ENCODE measurements around the gene TMTC1. TPM values are rescaled to one million over a fixed set of nuclear protein-coding genes. Genes with fewer than 3 reads are reported as not detected.

TMTC1 gene
- total RNA-seq, 2 experiments from 2014 or later: not detected

- ATAC-seq (no peak), DNase-seq (no peak)
- intact Hi-C loops (cut with micrococcal nuclease): no loop called here
- POLR2A ChIA-PET: no interaction called here
- Mint-ChIP-seq H3K4me1 (ENCODE audit: low read depth) (no peaks in the 10 kb centered on the region), H3K27ac (no peak overlapping the region), H3K27me3 (peaks cover 5% of the 10 kb centered on the region), H3K36me3 (ENCODE audit: low read depth) (no peaks in the 10 kb centered on the region), H3K4me3 (no peak overlapping the region), H3K9me3 (no peaks in the 10 kb centered on the region)
- CTCF ChIA-PET: no interaction called here
- TF ChIP-seq CTCF (IDR thresholded peaks at IDR 0.05): no peak
These were observed 166.3 kb downstream of the TMTC1 start for GRCh38 chr12:29617407-29617803.

GRCh38 chr12:29616664-29617406 is 166.9 kb downstream of the TMTC1 start:
- peaks cover 5% of the 10 kb centered on the region for H3K27me3 Mint-ChIP-seq
- DNase-seq (no peak), ATAC-seq (no peak)
- ChIA-PET POLR2A (no interaction called here), CTCF (no interaction called here)
- H3K36me3 Mint-ChIP-seq (ENCODE audit: low read depth): no peaks in the 10 kb centered on the region
- intact Hi-C loops (cut with micrococcal nuclease): no loop called here
- H3K4me1 Mint-ChIP-seq (ENCODE audit: low read depth): no peaks in the 10 kb centered on the region
- H3K4me3 Mint-ChIP-seq: no peak overlapping the region
- no peaks in the 10 kb centered on the region for H3K9me3 Mint-ChIP-seq
- no peak overlapping the region for H3K27ac Mint-ChIP-seq
- no peak for TF ChIP-seq CTCF (IDR thresholded peaks at IDR 0.05)

- Mint-ChIP-seq H3K27me3 (peaks cover 4% of the 10 kb centered on the region), H3K27ac (no peak overlapping the region), H3K9me3 (no peaks in the 10 kb centered on the region), H3K36me3 (ENCODE audit: low read depth) (no peaks in the 10 kb centered on the region), H3K4me1 (ENCODE audit: low read depth) (no peaks in the 10 kb centered on the region), H3K4me3 (no peak overlapping the region)
- ChIA-PET POLR2A (no interaction called here), CTCF (no interaction called here)
- no peak for ATAC-seq
- intact Hi-C loops (cut with micrococcal nuclease): no loop called here
- no peak for DNase-seq
- TF ChIP-seq CTCF (IDR thresholded peaks at IDR 0.05): no peak
These were observed 168.9 kb downstream of the TMTC1 start for GRCh38 chr12:29614694-29615325.

GRCh38 chr12:29612912-29613311 is 170.8 kb downstream of the TMTC1 start:
- intact Hi-C loops (cut with micrococcal nuclease): no loop called here

More at GRCh38 chr12:29612912-29613311, 170.8 kb downstream of the TMTC1 start:
- DNase-seq: no peak
- no peaks in the 10 kb centered on the region for H3K36me3 Mint-ChIP-seq (ENCODE audit: low read depth)
- no peak overlapping the region for H3K4me3 Mint-ChIP-seq
- no peaks in the 10 kb centered on the region for H3K4me1 Mint-ChIP-seq (ENCODE audit: low read depth)
- no peak overlapping the region for H3K27ac Mint-ChIP-seq
- POLR2A ChIA-PET: no interaction called here
- TF ChIP-seq CTCF (IDR thresholded peaks at IDR 0.05): no peak
- ATAC-seq: no peak
- no peaks in the 10 kb centered on the region for H3K9me3 Mint-ChIP-seq
- CTCF ChIA-PET: no interaction called here
- H3K27me3 Mint-ChIP-seq: peaks cover 5% of the 10 kb centered on the region
